GM13977 (cell line): ENCODE data around the gene RFC3.
"Not testable (repeated sequence)": the region's sequence is repeated elsewhere in the genome, so short reads cannot be mapped to it uniquely, and the experiment has no call there.

Experiments
- DNase-seq: peaks from one replicate; pipeline ENCODE4 v3.0.0; 2012; ENCODE audit warnings: low spot score
- CTCF ChIP-seq: IDR thresholded peaks from 2 replicates; pipeline ENCODE4 v1.5.1; 2012; ENCODE audit warnings: mild to moderate bottlenecking, control low read depth; ENCODE audit not compliant: insufficient read depth; ENCODE audit errors: extremely low read depth, missing control alignments
- in situ Hi-C: fragments of 300-500 bp; cut with MboI; formaldehyde crosslinking; loops from one replicate; pipeline ENCODE4 v1.12.0; 2022; ENCODE audit warnings: low sequenced_read_pairs, low pct_unique_long_range_greater_than_20kb, mixed read lengths, inconsistent platforms; ENCODE audit not compliant: unreplicated experiment

Gene RFC3

GRCh38 chr13:33806470-33807248, 11.3 kb upstream of the RFC3 start:
- DNase-seq = no peak
- TF ChIP-seq CTCF = no peak

GRCh38 chr13:33812829-33813228, 5.1 kb upstream of the RFC3 start:
- in situ Hi-C loops, DNase-seq: not testable (repeated sequence)

More at GRCh38 chr13:33806470-33807248, 11.3 kb upstream of the RFC3 start:
- in situ Hi-C loops = no loop called here

- TF ChIP-seq CTCF = no peak
- no peak for DNase-seq
- in situ Hi-C loops = no loop called here
Measured at GRCh38 chr13:33815011-33815550, 2.9 kb upstream of the RFC3 start.

GRCh38 chr13:33816912-33817311, 1.0 kb upstream of the RFC3 start:
- DNase-seq = no peak
- in situ Hi-C loops = no loop called here
- TF ChIP-seq CTCF = no peak

GRCh38 chr13:33817513-33817900, 442 bp upstream of the RFC3 start:
- DNase-seq = no peak
- TF ChIP-seq CTCF = no peak
- in situ Hi-C loops = no loop called here

GRCh38 chr13:33825083-33825482, 7.1 kb downstream of the RFC3 start:
- in situ Hi-C loops = no loop called here
- TF ChIP-seq CTCF = no peak
- DNase-seq = no peak

GRCh38 chr13:33827139-33827538, 9.2 kb downstream of the RFC3 start:
- in situ Hi-C loops = no loop called here
- no peak for DNase-seq
- TF ChIP-seq CTCF = no peak
